Activated naive CD8-positive, alpha-beta T cell treated with anti-CD3 and anti-CD28 coated beads, Interleukin-2, amount 50 U/mL, for 16 hours (primary cell): ENCODE data around the gene CSNK1A1.
"Not testable (repeated sequence)": the region's sequence is repeated elsewhere in the genome, so short reads cannot be mapped to it uniquely, and the experiment has no call there.

ENCODE experiments used
- DNase-seq: peaks from one replicate; pipeline ENCODE4 v3.0.0-alpha.2; 2020; ENCODE audit warnings: low read depth, low spot score

CSNK1A1 gene

DNA sequence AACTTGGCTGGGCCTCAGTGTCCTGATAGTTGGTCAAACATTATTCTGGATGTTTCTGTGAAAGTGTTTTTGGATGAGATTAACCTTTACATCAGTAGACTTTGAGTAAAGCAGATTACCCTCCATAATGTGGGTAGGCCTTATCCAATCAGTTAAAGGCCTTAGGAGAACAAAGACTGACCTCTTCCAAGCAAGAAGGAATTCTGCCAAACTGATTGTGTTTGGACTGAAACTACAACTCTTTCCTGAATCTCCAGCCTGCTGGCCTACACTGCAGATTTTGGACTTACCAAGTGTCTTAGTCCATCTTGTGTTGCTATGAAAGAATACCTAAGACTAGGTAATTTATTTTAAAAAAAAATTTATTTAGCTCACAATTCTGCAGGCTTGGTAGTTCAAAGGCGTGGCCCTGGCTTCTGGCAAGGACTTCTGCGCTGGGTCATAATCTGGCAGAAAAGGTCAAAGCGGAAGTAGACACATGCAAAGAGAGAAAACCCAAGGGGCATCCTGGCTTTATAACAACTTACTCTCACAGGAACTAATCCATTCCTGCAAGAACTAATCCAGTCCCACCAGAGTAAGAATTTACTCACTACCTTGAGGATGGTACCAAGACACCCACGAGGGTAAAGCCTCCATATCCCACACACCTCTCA is 21.5 kb upstream of the CSNK1A1 start:
- no peak for DNase-seq

DNA sequence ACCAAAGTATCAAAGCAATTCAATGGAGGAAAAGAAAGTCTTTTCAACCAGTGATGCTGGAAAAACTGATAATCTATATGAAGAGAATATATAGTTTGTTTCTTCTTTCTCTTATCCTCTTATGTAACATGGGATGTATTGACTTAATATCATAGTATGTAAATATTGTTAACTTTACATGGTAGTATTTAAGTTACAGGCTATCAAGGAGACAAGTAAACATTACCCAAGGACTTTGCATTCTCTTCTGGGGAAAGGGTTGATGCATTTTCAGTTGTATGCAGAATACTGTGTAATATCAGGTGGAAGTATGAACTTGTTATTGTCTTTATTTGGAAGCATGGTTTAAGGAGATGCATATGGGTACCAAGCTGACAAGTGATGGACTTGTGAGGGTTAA is 20.9 kb upstream of the CSNK1A1 start:
- DNase-seq = no peak

DNA sequence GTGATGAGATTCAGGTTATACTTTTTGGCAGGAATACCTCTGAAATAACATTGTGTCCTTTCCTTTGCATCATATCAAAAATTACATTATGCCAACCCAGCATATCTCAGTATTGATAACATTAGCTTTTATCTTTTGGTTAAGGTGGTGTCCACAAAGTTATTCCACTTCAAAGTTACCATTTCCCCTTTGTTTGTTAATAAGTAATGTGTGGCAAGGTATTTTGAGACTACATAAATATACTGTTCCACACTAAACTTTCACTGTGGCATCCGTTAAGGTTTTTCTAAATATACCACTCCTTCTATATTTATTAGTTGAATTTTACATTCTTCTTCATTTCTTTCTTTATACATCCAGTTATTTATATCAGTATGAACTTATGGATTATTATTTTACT is 16.0 kb upstream of the CSNK1A1 start:
- no peak for DNase-seq

DNA sequence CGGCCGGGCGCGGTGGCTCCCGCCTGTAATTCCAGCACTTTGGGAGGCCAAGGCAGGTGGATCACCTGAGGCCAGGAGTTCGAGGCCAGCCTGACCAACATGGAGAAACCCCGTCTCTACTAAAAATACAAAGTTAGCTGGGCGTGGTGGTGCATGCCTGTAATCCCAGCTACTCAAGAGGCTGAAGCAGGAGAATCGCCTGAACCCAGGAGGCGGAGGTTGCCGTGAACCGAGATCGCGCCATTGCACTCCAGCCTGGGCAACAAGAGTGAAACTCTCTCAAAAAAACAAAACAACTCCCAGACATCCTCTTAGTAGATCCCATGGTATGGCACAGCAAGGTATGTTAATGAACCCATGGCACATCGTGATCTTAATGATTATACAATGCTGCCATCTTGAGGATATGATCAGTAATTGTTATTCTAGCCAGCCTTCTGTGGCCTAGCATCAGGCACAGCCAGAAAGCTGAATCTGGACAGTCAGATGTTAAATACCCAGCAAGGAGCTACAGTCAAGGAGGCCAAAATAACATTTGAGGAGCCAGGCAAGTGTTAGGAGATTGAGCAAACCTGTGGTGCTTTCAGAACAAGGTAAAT is 13.4 kb upstream of the CSNK1A1 start:
- DNase-seq = not testable (repeated sequence)

DNA sequence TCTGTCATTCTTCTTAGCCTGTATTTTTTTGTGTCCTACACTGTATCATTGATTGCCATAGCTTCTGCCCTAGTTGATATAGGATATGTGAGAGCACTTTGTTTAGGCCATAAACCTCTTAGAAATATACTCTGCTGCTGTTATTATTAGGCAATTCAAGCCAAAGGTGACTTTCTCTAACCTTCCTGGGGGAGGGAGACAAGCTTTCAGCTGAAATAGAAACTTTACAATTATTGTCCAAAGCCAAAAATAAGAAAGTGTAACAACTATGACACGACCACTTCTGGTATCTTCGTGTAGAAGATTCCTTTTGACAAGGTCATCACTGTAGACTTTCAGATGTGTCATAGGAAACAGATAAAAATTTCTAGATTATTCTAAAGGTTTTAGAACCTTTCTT is 12.2 kb upstream of the CSNK1A1 start:
- no peak for DNase-seq

DNA sequence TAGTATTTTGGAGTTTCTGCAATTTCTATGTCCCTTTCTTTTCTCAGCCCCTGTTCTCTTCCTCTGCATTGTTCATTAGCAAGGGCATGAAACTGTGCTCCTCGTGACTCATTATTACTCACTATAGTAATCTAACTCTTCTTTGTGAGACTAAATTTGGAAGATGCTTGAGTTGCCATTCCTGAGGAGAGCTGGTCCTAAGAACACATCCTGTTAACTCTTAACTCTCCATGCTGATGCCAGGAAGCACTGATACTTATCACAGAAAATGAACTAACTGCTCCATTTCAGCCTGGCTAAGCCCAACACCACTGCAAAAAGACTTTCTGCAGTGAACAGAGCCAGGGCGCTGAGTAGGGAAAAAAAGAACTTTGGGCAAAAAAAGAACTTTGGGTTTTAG is 10.6 kb upstream of the CSNK1A1 start:
- DNase-seq = no peak

DNA sequence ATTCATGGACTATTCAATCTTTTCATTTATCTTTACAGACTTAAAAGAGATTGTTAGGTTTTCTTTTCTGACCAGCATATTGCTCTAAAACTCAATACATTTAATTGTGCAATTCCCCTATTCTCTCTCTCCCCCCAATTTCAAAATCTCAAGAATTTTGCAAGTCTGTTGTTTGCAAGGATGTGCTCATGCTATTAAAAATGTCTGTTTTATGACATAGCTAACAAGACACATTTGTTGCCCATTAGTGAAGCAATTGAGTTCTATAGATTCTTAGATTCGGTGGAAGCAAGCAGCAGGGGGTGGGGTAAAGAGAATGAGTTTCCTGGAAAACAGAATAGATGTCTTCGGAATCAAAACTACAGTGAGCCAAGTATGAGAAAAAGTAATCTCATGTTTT is 8.5 kb upstream of the CSNK1A1 start:
- no peak for DNase-seq

DNA sequence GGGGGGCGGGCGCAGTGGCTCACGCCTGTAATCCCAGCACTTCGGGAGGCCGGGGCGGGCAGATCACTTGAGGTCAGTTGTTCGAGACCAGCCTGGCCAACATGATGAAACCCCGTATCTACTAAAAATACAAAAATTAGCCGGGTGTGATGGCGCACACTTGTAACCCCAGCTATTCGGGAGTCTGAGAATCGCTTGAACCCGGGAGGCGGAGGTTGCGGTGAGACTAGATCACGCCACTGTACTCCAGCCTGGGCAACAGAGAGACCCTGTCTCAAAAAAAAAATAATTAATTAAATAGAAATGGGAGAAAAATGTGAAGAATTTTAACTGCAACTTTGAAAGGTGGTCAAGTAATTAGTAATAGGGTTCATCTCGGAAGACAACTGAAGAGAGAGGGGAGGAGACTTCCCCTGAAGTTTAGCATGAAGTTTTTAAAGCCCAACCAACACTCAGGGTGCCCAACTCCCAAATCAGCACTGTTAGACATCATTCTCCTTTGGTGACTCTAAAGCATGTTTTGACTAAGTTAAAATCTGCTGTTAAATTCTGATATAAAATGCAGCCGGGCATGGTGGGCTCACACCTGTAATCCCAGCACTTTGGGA is 1.4 kb upstream of the CSNK1A1 start:
- DNase-seq = no peak

DNA sequence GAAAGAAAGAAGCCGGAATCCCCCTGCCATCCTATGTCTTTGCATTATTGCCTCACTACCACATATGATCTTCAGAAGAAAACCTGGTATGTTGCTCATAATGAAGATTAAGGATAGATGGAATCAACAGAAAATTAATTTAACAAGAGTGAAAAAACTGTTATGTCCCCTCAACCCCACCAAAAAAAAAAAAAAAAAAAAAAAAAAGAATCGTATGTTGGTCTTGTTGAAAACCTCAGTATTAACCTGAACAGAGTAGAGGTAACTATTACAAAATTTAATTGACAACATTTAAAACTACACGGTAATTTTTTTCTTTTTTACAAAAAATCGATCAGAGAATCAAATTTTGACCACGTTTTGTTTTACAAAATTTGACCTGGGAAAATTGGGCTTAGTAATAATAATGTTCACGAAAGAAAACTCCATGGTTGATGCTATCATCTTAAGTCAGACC is 827 bp upstream of the CSNK1A1 start:
- no peak for DNase-seq

DNA sequence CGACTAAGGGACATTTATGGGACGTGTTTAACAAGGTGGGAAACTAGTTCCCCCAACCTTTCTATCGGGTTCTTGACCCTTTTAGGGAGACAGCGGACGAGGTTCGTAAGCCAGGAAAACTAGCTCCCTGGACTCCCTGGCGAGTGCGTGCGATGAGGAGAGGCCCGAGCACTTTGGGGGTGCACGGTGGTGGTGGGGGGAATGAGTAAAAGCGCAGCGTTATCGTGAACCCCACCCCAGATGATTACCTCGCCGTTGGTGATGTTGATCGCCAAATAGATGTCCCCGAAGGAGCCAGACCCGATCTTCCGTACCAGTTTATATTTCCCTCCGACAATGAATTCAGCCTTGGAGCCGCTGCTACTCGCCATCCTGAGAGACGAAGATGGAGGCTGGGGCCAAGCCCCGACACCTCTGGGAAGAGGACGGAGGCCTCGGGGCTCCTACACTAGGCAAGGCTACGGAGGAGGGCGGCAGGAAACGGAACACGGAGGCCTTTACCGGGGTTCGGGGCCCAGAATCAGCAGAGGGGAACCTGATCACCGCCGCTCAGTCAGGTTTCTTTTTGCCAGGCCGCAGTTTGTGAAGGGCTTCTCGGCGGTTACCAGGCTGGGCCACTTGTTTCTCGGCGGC is 529 bp downstream of the CSNK1A1 start:
- no peak for DNase-seq

DNA sequence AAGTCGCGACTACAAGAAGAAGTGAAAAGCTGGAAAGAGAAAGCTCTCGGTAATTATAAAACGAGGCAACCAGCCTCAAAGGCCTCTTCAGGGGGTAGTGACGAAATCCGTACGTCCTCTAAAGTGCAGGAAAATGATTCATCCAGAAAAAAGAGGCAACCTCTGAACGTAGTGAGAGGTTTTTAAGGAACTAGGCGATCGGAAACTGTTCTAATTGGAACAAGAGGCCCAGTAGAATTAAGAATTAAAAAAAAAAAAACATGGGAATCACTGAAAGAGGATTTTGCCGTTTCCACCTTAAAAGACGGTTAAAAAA is 1.0 kb downstream of the CSNK1A1 start:
- DNase-seq = no peak

DNA sequence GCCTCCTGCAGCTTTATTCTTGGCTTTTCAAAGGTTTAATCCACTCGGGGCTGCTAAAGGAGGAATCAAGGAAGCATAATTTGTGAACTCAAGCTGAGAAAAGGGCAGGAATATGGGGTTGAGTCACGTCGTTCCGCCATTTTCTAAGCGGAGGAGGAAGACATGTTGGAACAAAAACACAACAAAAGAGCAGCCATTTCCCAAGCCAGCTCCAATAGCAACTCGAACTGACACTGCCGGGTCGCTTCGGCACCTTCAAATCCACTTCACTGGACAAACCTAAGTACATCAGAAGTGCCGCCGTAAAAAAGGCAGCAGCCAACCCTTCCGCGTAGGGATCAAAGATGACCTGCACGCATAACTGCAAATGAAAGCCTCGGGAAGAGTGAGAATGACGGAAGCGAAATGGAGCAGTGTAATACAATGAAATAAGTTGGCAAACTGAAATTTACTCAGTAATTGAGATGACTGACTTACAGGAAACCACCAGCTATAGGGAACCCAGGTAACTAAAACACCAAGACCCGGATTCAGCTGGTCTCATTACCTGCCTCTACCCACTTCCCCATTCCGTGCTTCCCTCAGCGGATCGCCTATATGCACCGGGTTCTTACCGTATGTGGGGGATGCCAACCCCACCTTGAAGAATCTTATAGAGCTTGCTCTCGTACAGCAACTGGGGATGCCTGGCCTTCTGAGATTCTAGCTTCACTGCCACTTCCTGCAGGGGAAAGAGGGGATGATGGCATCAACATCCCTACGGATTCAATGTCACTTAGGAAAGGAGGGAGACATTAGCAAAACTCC is 1.6 kb downstream of the CSNK1A1 start:
- DNase-seq = no peak

DNA sequence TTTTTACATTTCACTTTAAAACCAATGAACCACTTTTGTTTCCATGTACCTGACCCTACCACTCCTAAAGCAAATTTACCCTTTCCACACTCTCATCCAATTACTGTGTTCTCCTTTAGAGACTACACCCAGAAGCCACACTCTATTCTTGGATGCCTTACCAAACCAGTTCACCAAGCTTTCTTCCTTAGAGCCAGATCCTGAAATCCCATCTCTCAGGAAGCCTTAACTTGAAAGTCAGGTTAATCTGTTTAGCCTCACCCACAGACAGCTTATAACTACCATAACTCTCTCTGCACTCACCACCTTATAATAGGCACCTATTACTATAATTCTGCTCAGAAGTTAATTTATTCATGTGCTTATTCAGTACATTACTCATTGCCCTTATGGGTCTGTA is 4.3 kb downstream of the CSNK1A1 start:
- no peak for DNase-seq

DNA sequence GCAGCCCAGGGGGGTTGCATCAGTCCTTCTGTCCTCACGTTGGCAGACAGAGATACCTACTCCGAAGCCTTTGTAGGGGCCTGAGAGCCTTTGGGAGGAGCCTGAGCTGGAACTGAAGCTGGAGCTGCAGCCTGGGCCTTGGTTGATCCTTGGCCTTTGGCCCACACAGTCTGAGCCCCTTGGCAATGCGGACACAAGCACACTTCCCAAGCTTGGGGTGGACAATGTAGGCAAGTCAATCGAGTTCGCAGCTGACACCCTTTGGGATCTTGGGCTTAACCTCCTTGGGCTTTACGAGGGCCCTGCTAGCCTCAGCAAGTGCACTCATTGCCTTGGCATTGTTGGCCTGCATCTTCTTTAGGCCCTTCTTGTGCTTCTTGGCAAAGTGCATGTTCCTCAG is 5.9 kb downstream of the CSNK1A1 start:
- no peak for DNase-seq

DNA sequence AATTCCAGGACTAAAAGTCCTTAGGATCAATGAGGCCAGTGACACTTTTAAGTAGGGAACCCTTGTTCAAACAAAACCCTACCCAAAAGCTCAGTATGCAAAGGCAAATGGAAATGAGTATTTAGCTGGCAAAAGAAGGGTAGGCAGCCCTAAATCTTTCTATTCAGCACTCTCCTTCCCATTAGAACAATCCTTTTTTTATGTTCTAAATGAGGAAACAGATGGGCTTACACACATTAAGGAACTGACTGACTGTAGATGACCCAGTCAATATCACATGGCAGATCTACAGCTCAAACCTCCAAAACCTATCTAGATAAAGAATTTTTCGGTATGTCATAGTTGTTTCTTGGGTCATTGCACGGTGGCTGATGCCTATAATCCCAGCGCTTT is 7.2 kb downstream of the CSNK1A1 start:
- DNase-seq = no peak

DNA sequence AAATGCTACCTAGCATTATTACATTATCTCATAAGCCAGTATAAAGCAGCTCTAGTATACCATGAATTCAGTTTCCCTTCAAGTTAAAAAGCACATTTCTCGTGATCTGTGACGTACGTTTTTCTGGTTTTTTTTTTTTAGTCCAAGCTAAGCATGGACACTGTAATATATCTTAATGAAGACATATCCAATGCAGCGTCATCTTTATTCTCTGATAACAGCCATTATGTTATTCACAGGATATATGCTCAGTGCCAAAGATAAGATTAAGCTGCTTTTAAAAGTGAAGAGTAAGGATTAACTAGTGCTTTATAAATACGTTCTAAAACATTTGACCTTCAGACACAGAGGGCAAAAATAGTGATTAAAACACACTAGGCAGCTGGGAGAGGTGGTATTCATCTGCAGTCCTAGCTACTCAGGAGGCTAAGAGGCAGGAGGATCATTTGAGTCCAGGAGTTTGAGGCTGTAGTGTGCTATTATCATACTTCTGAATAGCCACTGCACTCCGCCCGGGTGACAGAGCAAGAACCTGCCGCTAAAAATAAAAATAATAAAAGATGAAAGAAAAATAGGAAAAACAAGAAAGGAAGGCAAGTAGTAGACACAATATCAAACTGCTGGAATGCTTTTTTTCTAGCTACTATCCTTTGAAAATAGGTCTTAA is 7.7 kb downstream of the CSNK1A1 start:
- DNase-seq = no peak

DNA sequence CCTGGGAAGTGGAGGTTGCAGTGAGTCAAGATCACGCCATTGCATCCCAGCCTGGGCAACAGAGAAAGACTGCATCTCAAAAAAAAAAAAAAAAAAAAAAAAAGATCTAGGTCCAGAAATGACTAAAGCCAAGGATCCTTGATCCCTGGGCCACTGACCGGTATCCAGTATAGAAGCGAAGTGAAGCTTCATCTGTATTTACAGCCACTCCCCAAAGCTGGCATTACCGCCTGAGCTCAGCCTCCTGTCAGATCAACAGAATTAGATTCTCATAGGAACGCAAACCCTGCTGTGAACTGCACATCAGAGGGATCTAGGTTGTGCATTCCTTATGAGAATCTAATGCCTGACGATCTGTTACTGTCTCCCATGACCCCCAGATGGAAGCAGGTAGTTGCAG is 9.3 kb downstream of the CSNK1A1 start:
- DNase-seq = no peak

DNA sequence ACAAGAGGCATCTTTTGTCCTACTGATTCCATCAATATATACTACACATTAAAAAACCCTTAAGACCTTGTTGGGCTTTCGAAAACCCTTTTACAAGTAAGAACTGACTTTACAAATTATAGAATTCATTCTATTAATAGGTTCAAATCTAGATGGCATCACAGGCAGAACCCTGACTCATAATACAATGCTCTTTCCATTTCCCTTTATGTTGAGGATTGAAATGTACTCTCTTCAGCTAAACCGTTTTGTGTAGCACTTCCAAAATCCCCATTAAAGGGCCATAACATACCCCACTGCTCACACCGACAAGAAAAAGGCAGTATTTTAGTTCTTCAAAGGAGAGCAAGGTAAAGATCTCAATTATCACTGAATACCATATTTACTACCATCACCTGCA is 11.2 kb downstream of the CSNK1A1 start:
- no peak for DNase-seq

DNA sequence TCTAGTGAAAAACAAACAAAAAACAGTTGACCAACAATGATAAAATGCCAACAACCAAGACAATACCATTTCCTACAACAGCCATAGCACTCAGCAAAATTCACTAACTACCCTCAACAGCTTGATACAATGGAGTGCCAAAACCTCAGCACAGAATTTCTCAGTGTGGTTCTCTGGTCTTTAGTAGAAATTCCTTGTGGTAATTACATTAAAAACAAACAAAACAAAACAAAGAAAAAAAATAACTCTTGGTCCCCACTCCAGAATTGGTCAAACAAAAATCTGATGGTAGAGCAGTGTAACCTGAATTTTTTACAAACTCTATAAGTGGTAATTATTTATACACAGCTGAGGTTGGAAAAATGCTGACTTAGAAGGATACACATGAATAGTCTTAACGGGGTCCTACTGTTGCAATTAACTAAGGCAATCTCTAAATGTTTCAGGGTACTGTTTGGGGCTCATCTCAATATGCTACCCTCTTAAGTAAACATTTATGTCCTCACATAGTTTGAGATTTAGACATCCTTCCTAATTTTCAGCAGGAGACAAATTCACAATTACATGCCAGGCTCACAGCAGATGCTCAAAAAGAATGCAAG is 13.8 kb downstream of the CSNK1A1 start:
- no peak for DNase-seq

DNA sequence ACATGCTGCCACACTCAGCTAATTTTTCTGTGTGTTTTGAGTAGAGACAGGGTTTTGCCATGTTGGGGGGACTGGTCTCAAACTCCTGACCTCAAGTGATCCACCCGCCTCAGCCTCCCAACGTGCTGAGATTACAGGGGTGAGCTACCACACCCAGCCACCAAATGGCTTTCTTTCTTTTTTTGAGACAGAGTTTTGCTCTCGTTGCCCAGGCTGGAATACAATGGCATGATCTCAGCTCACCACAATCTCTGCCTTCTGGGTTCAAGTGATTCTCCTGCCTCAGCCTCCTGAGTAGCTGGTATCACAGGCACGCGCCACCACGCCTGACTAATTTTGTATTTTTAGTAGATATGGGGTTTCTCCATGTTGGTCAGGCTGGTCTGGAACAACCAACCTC is 15.5 kb downstream of the CSNK1A1 start:
- DNase-seq = not testable (repeated sequence)

DNA sequence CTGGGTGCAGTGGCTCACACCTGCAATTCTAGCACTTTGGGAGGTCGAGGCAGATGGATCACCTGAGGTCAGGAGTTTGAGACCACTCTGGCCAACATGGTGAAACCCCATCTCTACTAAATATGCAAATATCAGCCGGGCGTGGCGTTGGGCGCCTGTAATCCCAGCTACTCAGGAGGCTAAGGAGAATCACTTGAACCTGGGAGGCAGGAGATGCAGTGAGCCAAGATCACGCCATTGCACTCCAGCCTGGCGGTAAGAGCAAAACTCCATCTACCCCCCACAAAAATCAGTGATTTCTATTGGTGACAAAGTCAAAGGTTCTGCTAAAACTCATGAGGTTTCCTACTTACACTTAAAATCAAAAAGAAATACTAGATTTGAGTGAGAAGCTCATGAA is 18.8 kb downstream of the CSNK1A1 start:
- DNase-seq = no peak
